GM21515 (cell line): Measurements from ENCODE around the gene STRIP1.
A peak's percentile ranks its signal among the peaks of the same experiment; 100 is the strongest.
"Not testable (repeated sequence)": the region's sequence is repeated elsewhere in the genome, so short reads cannot be mapped to it uniquely, and the experiment has no call there.

ENCODE experiments used
- ATAC-seq: cut with Tn5 transposase; IDR thresholded peaks from one replicate; pipeline ENCODE4 v1.9.1; 2021; ENCODE audit not compliant: unreplicated experiment

STRIP1 gene

DNA sequence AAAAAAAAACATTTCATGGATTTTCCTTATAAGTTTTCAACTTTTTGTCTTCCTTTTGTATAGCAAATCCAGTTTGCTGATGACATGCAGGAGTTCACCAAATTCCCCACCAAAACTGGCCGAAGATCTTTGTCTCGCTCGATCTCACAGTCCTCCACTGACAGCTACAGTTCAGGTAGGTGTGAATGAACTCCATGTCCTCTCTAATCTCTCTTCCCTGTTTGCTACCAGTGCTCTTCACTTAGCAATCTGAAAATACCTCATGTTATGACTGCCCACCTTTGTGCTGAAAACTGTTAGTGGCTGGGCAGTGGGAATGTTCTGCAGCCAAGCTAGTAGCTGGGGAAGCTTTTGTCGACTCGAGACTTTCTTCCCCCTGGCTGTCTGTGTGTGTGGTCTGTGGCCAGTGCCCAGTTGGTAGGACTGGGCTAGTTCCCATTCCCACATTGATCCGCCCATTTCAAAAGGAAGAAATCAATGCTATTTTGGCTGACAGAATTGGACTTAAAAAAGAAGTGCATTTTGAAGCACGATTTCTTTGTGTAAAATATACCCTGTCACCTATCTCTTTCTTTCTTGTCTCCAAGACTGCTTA, 25.4 kb upstream of the STRIP1 start:
- ATAC-seq = no peak

DNA sequence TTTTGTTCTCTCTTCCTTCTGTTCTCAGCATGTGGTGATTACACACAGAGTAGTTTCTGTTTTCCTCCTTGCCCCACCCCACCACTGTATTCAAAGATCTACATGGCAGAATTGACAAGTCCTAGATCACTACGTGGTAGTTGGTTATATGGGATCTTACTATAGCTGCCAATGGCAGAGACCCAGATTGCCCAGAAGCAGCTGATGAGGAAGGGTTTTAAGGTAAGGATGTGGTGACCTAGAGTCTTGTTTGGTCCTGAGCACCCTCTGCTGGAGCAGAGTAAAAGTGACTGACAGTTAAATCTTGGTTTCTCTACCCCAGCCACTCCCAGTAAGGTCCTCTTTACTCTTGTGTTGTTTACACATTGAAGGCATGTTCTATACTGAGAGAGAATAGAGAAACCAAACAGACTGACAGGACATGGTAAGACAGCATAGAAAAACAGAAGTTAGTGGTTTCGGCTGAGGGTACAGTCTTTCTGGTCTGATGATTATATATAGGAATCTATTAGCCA, 22.8 kb upstream of the STRIP1 start:
- ATAC-seq = peak; percentile 95

DNA sequence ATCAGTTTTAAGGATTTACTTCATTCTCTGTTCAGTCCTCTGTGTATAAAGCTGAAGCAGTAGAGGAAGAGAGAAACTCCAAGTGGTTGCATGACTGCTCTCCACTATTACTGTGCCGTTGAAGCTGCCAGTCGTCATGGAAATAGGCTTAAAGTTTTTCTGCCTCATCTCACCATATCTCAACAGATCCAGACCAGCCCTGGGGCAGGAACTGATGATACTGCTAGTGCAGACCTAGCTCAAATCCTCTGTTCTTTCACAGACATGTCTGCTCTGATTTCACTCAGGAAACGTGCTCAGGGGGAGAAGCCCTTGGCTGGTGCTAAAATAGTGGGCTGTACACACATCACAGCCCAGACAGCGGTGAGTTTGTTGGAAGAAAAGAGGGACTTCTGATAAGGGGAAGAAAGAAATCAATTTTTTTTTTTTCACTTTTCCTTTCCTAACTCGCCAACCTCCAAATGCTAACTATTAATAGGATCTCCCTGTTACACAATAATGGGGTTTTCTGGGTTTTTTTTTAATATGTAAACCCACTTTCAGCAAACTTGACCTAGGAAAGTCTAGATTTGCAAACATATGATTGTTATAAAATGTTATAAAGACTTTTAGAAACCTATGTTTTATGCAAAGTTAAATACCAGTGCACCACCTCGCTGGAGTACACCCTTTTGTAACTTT, 22.2 kb upstream of the STRIP1 start:
- ATAC-seq = peak; percentile 58

DNA sequence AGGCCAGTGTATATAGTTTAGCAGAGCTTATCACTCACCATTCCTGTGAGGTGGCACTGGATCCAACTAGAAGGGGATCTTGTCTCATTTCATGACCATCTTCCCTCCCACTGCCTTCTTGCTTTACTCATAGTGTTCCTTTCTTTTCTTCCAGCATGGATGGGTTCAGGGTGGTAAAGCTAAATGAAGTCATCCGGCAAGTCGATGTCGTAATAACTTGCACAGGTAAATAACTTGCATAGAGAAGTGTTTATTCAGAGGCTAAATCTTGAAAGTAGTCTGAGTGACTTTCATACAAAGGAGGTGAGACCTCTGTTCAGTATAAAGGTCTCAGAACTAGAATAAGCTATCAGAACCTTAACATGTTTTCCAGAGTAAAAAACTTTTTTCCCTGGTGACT, 16.6 kb upstream of the STRIP1 start:
- ATAC-seq = no peak

DNA sequence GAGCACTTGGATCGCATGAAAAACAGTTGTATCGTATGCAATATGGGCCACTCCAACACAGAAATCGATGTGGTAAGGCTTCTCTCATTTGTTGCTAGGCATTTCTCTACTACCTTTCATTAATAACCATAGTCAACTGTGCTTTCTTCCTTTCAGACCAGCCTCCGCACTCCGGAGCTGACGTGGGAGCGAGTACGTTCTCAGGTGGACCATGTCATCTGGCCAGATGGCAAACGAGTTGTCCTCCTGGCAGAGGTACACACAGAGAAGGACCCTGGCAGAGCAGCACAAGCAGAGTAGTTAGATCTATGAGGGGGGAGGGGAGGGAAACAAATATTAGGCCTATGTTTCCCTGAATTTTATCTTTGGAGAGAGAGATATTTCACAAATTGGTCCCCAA, 16.0 kb upstream of the STRIP1 start:
- ATAC-seq = no peak

DNA sequence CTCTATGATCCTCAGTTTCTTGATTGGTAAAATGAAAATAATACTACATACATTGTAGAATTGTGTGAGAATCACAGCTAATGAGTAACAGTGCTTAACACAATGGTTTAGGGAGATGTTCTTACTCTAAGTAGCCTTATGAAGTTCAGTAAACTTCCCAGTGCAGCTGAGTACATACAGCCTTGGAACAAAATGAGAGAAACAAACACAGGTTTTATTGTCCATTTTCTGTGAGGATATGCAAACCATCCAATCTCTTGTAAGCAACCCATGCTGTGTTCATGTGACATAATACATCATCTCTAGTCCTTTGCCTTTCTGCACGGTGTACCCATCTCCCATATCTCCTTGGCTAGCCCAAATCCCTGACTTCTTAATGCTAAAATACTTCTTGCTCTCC, 14.7 kb upstream of the STRIP1 start:
- no peak for ATAC-seq

DNA sequence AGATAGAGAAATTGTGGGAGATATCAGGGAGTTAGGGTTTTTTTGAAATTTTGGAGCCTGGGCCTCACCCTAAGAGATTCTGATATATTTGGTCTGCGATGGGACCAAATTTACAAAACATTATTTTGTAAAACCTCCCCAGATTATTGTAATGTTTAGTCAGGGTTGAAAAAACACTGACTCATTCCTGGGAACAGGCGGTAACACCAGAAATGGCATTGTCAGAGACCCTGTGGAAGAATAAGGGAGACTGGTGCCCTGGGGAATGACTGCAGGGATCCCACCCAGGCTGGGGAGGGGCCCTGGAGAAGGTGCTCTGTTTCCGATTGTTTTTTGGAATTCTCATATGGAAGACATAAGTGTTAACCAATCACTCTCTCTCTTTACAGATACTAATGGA, 13.1 kb upstream of the STRIP1 start:
- ATAC-seq = no peak

DNA sequence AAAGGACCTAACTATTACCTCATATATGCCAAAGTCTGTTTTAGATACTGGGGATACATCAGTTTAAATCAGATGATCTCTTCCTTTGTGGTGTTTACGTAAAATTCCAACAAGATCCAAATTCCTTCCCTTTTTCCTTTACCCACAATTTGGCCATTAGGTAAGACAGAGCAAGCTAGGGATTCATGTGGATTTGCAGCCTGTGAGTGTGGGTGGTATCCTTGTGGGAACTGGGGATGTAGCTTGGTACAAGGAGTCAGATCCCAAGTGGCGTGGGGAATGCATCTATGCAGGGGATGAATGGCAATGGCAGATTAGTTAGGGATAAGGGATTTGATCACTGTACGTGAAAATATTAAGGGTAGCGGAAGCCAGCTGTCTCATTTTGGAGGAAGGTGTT, 9.8 kb upstream of the STRIP1 start:
- ATAC-seq = no peak

DNA sequence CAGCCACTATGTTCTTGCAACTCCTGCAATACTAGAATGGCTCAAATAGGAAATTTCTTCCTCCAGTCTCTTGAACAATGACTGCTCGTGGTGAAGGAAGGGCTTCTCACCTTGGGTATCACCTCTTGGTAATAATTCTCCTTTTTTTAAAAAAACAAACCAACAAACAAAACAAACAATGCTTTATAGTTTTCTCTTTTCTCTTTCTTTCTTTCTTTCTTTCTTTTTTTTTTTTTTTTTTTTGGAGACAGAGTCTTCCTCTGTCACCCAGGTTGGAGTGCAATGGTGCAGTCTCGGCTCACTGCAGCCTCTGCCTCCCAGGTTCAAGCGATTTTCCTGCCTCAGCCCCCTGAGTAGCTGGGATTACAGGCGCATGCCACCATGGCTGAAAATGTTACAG, 3.7 kb upstream of the STRIP1 start:
- not testable (repeated sequence) for ATAC-seq

DNA sequence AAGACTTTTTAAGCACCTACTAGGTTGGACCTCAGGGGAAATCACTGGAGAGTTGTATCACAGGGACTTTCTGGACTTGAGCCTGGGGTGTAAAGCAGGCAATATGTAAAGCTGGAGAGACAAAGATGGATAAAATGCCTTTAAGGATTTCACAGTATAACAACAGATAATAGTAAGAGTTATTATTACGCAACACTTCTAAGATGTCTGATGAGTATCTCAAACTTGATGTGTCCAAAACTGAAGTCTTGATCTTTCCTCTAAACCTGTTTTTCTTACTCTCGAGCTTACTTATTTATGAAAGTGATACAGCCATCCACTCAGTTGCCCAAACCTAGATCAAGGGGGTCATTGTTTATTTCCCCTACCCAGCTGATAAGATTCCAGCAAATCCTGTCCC, 2.1 kb upstream of the STRIP1 start:
- no peak for ATAC-seq

DNA sequence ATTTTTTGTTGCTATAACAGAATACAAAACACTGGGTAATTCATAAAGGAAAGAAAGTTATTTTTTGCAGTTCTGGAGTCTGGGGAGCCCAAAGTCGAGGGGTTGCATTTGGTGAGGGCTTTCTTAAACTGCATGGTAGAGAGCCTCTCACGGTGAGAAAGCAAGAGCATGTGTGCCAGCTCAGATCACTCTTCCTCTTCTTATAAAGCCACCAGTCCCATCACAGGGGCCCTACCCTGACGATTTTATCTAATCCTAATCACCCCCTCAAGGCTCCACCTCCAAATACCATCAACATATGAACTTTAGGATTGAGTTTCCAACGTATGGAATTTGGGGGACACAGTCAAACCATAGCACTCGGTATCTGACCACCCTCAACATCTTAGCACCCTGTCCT, 1.0 kb upstream of the STRIP1 start:
- no peak for ATAC-seq

DNA sequence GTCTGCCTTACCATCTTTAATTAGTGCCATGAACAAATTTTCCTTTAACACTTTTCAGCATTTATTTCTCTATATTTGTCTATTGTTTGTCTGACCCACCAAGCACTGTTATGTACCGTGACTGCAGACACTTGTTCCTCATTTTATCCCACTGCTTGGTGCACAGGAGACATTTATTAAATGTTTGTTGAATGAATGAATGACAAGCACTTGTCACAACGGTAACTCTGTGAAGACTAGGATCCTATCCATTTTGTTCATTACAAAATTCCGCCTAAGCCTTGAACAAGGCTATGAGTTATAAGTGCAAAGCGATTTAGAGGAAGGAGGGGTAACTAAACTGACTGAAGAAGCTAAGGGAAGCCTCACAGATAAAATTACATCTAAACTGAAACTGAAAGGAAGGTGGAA, 379 bp upstream of the STRIP1 start:
- no peak for ATAC-seq

DNA sequence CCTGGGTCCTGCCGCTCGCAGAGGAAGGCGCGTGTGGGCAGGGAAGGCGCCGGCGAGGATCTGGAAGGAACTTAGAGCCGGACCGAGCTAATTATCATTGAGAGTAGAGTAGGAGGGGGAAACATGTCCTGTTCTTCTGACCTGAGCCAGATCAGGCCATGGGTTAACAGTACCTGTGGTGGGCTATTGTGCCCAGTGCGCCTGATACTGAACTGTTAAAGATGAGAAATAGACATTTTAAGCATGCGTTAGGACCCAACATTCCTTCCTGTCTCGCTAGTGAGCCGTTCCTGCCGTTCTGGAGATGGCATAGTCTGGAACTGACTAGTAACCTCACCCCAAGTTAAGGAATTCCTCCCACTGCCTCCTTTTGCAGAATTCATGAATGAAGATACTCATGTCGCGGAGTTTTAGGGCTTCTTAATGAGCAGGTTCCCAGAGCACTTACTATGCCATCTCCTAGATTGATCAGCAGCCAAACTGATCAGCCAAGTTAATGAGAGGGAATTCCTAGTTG, 870 bp downstream of the STRIP1 start:
- ATAC-seq = peak; percentile 3

DNA sequence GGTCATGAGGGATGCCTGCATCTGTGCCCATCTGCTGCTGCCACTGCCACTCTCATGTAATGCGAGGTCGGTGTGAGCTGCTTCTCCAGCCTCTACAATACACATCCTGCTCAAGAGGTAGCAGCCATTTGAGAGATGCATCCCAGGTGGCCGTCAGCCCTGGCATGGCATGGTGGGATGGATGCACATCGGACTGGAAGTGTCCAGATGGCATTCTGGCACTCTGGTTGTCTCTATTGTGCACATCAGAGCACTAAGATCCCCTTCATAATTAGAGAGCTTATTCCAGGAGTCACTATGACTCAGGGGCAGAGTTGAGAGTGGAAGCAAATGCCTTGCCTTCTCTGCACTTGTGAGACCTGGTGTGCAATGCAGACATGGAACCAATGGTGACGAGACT, 3.8 kb downstream of the STRIP1 start:
- ATAC-seq = no peak

DNA sequence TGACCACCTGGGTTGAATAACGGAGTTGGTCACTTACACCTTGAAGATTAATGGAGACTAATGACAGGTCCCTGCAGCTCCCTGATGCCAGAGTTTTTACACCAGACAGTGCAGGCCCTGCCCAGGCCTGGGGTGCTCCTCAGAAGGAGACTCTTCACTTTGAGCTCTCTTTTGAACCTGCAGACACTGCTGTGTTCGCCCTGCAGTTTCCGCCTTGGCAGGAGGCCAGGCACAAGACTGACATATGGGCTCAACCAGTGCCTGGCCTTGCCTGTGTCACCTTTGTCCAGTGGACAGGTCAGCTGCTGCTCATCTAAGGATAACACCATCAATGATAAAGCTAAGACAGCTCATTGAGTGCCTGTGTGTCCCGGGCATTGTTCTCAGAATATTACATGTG, 5.2 kb downstream of the STRIP1 start:
- ATAC-seq = no peak

DNA sequence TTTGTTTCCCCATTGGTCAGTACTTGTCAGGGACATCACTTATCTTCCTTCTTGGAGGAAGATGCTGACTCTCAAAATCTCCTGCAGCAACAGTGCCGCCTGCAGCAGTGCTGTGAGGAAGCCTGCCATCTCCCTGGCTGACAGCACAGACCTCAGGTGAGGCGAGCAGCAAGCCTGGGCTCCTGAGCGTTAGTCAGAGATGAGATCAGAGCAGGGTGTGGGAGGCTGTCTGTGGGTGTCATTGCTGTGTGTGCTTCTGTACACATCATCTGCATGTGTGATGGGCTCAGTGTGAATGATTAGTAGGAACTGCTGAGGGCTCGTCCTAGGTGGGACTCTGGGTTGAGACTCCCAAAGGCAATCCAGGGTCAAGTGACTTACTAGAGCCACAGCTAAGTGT, 6.1 kb downstream of the STRIP1 start:
- no peak for ATAC-seq

DNA sequence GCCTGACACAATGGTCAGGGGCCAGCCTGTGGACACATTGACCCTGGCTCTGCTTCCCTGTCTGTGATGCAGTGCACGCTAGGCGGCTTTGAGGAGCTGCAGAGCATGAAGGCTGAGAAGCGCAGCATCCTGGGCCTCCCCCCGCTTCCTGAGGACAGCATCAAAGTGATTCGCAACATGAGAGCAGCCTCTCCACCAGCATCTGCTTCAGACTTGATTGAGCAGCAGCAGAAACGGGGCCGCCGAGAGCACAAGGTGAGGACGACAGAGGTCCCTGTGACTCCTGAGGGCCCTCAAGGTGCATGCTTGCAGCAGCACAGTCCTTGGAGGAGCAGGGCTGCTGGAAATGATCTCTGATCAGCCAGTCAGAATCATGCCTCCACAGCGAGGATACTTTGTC, 8.6 kb downstream of the STRIP1 start:
- ATAC-seq = no peak

DNA sequence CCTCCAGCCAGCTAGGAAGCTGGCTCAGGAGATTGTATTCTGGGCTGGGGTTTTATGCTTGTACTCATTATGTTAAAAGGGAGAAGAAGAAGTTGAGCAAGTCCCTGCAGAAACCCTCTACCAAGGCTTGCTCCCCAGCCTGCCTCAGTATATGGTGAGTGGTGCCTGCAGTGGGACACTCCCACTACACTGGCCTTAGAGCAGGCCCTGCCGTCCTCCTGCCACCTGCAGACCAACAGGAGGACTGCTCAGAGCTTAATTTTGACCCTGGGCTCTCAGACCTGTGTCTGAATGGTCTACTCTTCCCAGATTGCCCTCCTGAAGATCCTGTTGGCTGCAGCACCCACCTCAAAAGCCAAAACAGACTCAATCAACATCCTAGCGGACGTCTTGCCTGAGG, 13.0 kb downstream of the STRIP1 start:
- ATAC-seq = no peak

DNA sequence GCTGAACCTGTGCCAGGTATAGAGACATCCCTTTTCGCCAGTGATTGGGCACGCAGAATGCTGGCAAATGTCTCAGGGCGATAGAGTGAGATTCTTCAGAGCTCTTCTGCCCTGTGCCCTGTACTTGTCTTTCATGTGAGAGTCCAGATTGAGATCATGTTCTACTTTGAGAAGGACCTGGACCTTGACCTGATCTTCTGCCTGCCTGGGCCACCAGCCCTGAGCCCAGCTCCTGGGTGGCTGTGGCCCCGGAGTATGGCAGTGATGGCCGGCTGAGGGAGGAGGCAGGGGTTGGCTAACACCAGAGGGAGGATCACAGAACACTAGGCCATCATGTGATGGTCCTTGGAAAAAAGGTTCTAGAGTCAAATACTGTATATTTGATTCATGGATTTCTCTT, 13.8 kb downstream of the STRIP1 start:
- no peak for ATAC-seq

DNA sequence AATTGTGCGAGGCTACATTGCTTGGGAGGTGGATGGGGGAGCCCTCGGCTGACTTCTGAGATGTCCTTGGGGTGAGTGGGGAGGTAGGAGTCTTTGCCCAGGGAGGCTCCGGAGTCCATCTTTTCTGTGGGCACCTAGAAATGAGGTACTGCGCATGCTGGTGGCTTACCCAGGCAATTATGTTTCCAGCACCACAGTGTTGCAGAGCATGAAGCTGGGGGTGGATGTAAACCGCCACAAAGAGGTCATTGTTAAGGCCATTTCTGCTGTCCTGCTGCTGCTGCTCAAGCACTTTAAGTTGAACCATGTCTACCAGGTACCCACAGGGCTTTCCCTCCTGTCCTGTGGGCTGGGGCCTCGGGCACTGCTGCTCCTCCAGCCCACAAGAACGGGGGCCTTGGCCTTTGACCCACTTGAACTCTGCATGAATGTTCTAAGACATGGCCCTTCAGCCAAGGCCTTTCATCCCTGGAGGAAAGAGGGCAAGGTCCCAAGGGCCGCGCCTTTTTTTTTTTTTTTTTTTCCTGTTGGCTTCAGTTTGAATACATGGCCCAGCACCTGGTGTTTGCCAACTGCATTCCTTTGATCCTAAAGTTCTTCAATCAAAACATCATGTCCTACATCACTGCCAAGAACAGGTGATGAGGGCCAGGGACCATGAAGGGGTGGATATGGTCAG, 14.6 kb downstream of the STRIP1 start:
- ATAC-seq = no peak

DNA sequence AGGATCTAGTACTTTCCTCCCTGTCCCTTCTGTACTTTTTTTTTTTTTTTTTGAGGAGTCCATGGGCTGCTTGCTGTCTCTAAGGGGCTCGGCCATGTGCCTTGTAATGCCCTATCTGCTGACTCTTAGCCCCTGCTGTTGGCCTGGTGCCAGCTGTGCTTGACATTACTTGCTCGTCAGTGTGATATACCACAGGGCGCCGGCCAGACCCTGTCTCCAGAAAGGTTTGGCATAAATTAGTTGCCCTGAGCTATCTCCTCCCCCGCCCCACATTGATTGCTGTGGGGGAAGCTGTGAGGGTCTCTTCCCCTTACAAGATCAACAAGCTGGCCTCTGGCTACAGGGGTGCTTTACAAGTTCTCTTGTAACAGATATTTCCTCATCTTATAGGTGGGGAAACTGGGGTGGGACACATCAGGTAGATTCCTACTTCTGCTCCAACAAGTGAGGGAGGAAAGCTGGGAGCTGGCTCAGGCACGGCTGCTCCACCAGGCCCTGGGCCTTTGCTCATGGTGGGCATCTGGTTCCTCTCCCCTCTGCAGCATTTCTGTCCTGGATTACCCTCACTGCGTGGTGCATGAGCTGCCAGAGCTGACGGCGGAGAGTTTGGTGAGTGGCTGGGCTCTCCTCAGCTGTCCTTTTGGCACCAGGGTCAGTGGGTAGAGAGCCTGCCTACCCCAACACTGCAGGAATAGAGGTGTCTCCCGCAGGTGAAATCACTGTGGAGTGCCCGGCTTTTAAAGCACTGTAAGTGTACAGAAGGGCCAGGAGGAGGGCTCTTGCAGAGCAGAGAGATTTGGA, 15.6 kb downstream of the STRIP1 start:
- no peak for ATAC-seq
